ENCODE data around the gene MED12.
"Not testable (repeated sequence)": the region's sequence is repeated elsewhere in the genome, so short reads cannot be mapped to it uniquely, and the experiment has no call there.

The MED12 gene

DNA sequence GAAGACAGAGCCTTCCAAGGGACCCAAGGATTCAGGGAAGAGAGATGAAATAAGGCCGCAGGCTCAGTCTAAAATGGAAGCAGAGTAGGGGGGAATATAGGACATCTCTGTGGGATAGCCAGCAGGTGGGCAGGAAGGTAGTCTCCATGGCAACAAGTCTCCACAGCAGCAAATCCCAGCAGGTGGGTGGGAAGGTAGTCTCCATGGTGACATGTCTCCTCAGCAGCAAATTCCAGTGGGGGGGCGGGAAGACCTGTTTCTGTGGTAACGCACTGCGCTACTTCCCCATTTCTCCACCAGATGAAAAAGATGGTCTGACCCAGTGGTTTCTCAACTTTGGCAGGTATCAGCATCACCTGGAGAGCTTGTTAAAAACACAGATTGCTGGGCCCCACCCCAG, 44.6 kb downstream of the MED12 start:
- no peak for DNase-seq (ENCODE audit: low read depth)

- no peak for DNase-seq (ENCODE audit: low read depth)
Measured at GRCh38 chrX:71164071-71164470, 45.7 kb downstream of the MED12 start.

- DNase-seq (ENCODE audit: low read depth) = no peak
Measured at GRCh38 chrX:71166461-71166860, 48.1 kb downstream of the MED12 start.

DNA sequence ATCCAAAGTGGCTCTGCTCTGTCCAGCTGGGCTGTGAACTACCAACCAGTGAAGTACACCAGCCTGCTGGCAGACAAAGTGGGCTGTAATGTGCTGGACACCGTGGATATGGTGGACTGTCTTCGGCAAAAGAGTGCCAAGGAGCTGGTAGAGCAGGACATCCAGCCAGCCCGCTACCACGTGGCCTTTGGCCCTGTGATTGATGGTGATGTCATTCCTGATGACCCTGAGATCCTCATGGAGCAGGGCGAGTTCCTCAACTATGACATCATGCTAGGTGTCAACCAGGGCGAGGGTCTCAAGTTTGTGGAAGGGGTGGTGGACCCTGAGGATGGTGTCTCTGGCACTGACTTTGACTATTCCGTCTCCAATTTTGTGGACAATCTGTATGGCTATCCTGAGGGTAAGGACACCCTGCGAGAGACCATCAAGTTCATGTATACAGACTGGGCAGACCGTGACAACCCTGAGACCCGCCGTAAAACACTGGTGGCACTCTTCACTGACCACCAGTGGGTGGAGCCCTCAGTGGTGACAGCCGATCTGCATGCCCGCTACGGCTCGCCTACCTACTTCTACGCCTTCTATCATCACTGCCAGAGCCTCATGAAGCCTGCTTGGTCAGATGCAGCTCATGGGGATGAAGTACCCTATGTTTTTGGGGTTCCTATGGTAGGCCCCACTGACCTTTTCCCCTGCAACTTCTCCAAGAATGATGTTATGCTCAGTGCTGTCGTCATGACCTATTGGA, 48.8 kb downstream of the MED12 start:
- DNase-seq (ENCODE audit: low read depth) = no peak

GRCh38 chrX:71168134-71168533, 49.7 kb downstream of the MED12 start:
- DNase-seq (ENCODE audit: low read depth) = no peak

DNA sequence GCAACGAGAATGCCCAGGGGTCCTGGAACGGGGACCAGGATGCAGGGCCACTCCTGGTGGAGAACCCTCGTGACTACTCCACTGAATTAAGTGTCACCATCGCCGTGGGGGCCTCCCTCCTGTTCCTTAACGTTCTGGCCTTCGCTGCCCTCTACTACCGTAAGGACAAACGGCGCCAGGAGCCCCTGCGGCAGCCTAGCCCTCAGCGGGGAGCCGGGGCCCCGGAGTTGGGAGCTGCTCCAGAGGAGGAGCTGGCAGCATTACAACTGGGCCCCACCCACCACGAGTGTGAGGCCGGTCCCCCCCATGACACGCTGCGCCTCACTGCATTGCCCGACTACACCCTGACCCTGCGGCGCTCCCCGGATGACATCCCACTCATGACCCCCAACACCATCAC, 51.2 kb downstream of the MED12 start:
- DNase-seq (ENCODE audit: low read depth) = no peak

DNA sequence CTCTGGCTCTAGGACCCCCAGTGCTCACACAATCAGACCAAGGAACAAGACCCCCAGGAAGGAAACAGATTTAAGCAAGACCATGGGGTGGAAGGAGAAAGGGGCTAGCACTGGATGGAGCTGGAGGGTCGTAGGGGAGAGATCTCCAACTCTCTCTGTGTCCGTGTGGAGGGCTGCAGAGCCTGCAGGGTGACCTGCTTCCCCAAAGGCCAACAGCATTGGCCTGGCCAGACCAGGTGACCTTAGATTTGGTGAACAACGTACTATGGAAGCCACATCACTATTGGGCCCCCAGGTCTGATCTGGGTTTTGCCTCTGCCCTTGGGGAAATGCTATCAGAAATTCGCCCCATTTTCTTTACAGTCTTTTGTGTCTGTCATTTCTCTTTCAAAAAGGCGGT, 52.3 kb downstream of the MED12 start:
- no peak for DNase-seq (ENCODE audit: low read depth)

DNA sequence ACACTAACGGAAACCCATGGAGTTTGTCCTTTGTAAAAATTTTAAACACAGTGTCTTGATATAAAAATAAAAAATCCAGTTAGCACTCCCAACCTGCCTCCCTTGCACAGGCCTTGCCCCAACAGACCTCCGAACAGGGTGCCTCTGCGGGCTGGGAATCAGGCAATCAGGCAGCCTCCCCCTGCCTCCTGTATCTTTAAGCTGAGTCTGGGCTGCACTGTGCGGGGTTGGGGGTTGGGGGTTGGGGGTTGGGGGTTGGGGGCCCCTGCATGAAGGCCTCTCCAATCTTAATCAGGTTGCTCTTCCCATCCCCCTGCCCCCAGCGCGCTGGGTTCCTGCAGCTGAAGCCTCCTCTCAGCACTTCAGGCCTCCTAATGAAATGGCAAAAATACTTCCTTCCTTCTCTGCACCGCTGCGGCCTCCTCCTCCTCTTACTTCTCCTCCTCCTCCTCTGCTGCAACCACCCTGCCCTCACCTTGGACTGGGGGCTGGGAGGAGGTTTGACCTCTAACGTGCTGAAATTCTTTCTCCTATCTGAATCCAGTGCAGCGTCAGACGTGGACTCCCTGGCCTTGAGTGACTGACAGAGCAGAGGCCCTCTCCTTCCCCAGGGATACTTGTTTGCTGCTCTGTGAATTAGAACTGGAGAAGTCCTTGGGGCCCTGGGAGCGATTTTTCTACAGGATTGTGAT, 52.9 kb downstream of the MED12 start:
- no peak for DNase-seq (ENCODE audit: low read depth)

- no peak for DNase-seq (ENCODE audit: low read depth)
Measured at GRCh38 chrX:71173440-71173839, 55.0 kb downstream of the MED12 start.

- DNase-seq (ENCODE audit: low read depth) = no peak
Measured at GRCh38 chrX:71174795-71175194, 56.4 kb downstream of the MED12 start.

DNA sequence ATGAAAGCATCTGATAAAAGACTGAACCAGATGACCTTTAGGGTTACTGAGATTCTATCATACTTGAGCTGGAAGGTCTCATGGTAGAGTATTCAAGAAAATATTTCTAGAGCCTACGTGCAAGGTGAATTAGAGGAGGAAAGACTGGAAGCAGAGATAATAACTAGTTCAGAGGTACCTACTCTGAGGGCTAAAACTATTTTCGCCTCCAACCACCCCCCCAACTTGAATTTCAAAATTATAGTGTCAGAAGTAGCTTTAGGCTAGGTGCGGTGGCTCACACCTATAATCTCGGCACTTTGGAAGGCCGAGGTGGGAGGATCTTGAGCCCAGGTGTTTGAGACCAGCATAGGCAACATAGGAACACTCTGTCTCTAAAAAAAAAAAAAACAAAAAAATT, 57.1 kb downstream of the MED12 start:
- DNase-seq (ENCODE audit: low read depth) = no peak

- no peak for DNase-seq (ENCODE audit: low read depth)
Measured at GRCh38 chrX:71177327-71177726, 58.9 kb downstream of the MED12 start.

GRCh38 chrX:71178908-71179307, 60.5 kb downstream of the MED12 start:
- peak; percentile 30 for DNase-seq (ENCODE audit: low read depth)

- not testable (repeated sequence) for DNase-seq (ENCODE audit: low read depth)
Measured at GRCh38 chrX:71180579-71181265, 62.3 kb downstream of the MED12 start.

DNA sequence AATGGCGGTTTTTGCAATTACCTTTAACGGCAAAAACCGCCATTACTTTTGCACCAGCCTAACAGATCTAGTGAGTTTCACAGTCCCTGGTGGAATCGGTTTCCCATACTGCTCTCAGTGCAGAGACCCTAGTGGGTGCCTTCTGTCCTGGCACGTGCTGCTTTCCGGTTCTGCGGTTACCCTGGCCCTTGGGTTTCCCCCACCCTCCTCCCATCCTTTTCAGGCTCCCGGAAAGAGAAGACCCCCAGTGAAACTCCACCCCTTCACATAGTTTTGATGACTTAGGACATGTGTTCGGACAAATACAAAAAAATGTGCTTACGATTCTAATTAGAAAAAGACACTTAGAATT, 63.1 kb downstream of the MED12 start:
- no peak for DNase-seq (ENCODE audit: low read depth)

DNA sequence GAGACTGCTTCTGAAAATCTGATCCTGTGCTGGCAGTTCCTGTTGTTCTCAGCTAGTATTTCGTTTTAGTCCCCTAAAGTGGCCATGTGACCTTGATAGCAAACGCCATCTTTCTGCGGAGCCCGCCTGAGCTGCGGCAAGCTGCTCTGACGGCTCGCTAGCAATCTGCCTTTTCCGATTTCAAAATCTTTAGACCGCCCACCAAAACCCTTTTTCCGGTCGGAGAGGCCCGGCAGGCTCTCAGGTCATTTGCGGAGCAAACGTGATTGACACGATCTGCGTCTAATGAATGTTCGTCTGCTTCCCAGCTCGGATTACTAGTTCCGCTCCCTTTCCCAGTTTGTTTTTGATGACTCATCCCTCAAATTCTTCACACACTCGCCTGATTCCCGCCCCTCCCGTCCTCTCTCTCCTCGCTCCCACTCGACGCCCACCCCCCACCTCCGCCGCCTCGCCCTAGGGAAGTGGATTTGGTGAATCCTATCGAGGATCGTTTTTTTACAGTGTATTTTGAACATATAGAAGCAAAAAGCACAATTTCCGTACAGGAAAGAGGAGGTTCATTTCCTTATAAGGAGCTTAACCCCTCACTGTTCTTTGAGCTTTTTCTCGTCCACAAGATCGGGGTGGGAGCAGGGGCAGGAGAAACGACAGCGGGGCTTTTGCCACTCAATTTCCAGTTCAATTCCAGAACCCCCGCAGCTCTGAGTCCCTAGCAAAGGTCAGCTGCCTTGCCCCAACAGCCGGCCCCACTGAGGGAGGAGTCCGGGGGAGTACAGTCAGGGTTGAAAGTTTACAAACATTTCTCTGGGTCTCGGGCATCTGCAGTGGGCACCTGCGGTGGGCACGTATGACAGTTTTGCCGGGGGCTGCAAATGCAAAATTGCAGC, 63.8 kb downstream of the MED12 start:
- peak; percentile 59 for DNase-seq (ENCODE audit: low read depth)

- no peak for DNase-seq (ENCODE audit: low read depth)
Measured at GRCh38 chrX:71182871-71183270, 64.5 kb downstream of the MED12 start.

- no peak for DNase-seq (ENCODE audit: low read depth)
Measured at GRCh38 chrX:71183341-71183740, 64.9 kb downstream of the MED12 start.

DNA sequence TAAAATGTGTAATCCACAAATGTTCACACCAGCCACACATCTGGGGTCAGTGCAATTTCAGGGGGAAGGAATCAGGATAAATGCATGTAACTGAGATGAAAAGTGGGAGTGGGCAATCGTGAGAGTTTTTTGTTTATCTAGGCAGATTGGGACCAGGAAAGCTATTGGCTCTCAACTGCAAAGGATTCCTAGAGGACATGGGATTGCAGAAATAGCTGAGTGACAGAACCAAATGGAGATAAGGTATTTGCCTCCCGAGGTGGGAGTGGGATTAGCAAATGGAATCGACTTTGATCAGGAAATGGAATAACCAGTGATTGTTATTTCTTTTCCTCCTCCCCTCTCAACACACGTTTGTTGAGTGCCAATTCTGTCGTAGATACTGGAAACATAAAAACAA, 65.7 kb downstream of the MED12 start:
- DNase-seq (ENCODE audit: low read depth) = no peak

DNA sequence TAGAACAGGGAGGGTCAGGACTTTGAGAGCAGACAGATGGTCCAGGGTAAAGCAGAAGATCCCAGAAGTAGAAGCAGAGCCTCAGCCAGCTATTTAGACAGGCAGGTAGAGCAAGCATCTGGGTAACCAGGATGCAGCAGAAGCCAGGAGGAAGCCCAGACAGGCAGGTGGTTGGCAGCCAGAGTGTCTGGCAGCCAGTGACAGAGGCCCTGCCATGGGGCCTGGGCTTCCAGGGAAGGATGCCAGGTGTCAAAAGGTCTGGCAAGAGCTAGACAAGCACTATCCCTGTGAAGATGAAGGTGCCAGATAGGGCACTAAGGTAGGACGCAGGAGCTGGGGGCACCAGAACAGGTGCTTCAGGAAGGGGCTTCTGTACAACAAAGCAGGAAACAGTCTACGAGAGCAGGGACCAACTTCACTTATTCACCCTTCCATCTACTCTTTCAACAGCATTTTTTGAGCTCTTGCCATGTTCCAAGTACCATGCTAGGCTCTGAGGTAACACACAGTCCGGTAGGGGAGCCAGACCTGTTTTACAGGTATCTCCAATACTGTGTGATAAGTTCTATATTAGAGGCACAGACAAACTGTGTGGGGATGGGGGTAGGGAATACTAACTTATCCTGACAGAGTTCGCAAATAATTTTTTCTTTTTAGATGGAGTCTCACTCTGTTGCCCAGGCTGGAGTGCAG, 66.6 kb downstream of the MED12 start:
- DNase-seq (ENCODE audit: low read depth) = no peak

DNA sequence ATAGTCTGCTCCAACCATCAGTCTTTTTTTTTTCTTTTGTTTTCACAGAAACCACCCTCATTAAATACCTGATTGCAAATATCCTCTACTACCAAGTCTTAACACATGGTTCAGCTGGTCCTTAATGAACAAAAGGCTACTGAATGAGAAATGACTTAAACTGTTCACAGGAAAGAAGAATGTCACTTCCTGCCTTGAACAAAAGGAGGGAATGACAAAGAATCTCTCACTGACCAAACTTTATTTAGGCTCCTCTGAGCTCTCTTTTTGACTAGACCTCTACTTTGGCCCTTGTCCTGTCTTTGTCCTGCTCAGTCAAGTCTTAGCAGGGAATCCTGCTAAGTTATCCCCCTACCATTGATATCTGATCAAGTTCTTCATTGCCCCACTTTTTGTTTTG, 72.9 kb downstream of the MED12 start:
- DNase-seq (ENCODE audit: low read depth) = no peak
